Right kidney (tissue), 1 donor: Measurements from ENCODE around the gene ZNF234.
"Not testable (repeated sequence)": the region's sequence is repeated elsewhere in the genome, so short reads cannot be mapped to it uniquely, and the experiment has no call there.

ENCODE experiments used
- DNase-seq: peaks from one replicate; pipeline ENCODE4 v3.0.0-alpha.2; 2016

ZNF234 gene

GRCh38 chr19:44180968-44181367 is 39.6 kb downstream of the ZNF234 start:
- DNase-seq, result no peak

- DNase-seq, result no peak
Measured at GRCh38 chr19:44182145-44182544, 40.8 kb downstream of the ZNF234 start.

GRCh38 chr19:44190020-44190419 is 48.7 kb downstream of the ZNF234 start:
- DNase-seq, result no peak

- no peak for DNase-seq
Measured at GRCh38 chr19:44192127-44192526, 50.8 kb downstream of the ZNF234 start.

- DNase-seq, result no peak
Measured at GRCh38 chr19:44196772-44197171, 55.4 kb downstream of the ZNF234 start.

GRCh38 chr19:44202470-44202869 is 61.1 kb downstream of the ZNF234 start:
- no peak for DNase-seq

GRCh38 chr19:44202974-44203373 is 61.6 kb downstream of the ZNF234 start:
- DNase-seq, result no peak

GRCh38 chr19:44203877-44204276 is 62.5 kb downstream of the ZNF234 start:
- DNase-seq, result not testable (repeated sequence)

GRCh38 chr19:44204772-44205171 is 63.4 kb downstream of the ZNF234 start:
- DNase-seq, result no peak

GRCh38 chr19:44207126-44207803 is 65.9 kb downstream of the ZNF234 start:
- DNase-seq, result peak; percentile 80
